C4-2B (cell line): ENCODE results near the gene WNT7A.
"Not testable (repeated sequence)": the region's sequence is repeated elsewhere in the genome, so short reads cannot be mapped to it uniquely, and the experiment has no call there.

Experiments
- H3K27ac ChIP-seq: fragments of 450-650 bp; 2 replicates; pipeline ENCODE4 v1.5.1; 2017
- ZFX ChIP-seq: fragments of 450-650 bp; IDR thresholded peaks from 2 replicates; pipeline ENCODE4 v1.6.1; 2017
- TF ChIP-seq, protein P1 (sequence below): fragments of 450-650 bp; conservative IDR thresholded peaks from 2 replicates; pipeline ENCODE4 v1.5.1; 2017; ENCODE audit warnings: mild to moderate bottlenecking

WNT7A gene

DNA sequence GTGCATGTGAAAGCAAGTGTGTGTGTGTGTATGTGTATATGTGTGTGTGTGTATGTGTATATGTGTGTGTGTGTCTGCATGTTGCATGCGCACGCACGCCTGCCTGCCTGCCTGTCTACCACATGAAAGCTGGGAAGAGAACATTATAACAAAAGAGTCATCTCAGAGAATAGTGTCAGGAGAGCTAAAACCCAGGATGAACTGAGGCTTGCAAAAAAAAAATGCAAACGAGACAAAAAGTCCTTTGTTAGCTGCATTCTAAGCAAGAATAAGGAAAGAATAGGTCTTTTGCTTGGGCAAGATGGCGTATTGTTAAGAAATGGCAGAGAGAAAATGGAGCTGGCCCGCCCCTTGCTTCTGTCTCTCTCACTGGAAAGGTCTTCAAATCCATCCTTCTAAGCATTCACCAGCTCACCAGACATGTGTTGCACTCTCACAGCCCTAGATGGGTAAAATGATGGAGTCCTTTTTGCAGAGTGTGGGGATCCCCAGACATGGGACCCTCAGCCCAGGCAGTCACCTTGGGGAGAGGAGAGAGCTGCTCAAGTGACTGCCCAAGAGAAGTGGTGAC, 16.4 kb downstream of the WNT7A start:
- no peak for TF ChIP-seq ZFX
- TF ChIP-seq, protein P1, sequence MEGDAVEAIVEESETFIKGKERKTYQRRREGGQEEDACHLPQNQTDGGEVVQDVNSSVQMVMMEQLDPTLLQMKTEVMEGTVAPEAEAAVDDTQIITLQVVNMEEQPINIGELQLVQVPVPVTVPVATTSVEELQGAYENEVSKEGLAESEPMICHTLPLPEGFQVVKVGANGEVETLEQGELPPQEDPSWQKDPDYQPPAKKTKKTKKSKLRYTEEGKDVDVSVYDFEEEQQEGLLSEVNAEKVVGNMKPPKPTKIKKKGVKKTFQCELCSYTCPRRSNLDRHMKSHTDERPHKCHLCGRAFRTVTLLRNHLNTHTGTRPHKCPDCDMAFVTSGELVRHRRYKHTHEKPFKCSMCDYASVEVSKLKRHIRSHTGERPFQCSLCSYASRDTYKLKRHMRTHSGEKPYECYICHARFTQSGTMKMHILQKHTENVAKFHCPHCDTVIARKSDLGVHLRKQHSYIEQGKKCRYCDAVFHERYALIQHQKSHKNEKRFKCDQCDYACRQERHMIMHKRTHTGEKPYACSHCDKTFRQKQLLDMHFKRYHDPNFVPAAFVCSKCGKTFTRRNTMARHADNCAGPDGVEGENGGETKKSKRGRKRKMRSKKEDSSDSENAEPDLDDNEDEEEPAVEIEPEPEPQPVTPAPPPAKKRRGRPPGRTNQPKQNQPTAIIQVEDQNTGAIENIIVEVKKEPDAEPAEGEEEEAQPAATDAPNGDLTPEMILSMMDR: no peak
- H3K27ac ChIP-seq: no peak overlapping the region

- TF ChIP-seq, protein P1: no peak
- TF ChIP-seq ZFX: no peak
Measured at GRCh38 chr3:13861461-13861860, 18.4 kb downstream of the WNT7A start.

DNA sequence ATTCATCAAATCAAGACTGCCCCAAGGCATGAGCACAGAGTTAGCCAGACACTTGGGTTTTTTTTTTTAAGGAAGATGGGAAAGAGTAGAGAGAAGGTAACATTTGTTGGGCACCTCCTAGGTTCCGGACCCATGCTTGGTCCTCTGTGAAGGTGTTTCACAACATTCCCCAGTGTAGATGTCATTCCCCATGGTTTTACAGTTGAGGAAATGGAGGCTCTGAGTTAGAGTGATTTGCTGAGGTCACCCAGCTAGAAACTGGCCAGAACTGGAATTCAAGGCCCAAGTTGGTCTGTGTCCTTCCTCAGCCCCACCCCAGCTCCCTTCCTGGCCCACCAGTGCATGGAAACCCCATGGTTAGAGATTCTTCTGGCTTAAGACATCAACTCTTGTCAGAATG, 19.9 kb downstream of the WNT7A start:
- H3K27ac ChIP-seq: no peak overlapping the region
- no peak for TF ChIP-seq ZFX
- TF ChIP-seq, protein P1: no peak

More at GRCh38 chr3:13861461-13861860, 18.4 kb downstream of the WNT7A start:
- no peak overlapping the region for H3K27ac ChIP-seq

GRCh38 chr3:13858768-13859520, 20.9 kb downstream of the WNT7A start:
- no peak overlapping the region for H3K27ac ChIP-seq
- TF ChIP-seq ZFX: no peak
- TF ChIP-seq, protein P1: no peak

- no peak overlapping the region for H3K27ac ChIP-seq
- TF ChIP-seq, protein P1: no peak
- TF ChIP-seq ZFX: no peak
Measured at GRCh38 chr3:13857702-13858380, 22.0 kb downstream of the WNT7A start.

DNA sequence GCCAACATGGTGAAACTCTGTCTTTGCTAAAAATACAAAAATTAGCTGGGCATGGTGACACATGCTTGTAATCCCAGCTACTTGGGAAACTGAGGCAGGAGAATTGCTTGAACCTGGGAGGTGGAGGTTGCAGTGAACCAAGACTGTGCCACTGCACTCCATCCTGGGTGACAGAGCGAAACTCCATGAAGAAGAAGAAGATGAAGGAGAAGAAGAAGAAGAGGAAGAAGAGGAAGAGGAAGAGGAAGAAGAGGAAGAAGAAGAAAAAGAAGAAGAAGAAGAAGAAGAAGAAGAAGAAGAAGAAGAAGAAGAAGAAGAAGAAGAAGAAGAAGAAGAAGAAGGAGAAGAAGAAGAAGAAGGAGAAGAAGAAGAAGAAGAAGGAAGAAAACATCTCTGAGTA, 23.2 kb downstream of the WNT7A start:
- H3K27ac ChIP-seq: not testable (repeated sequence)

DNA sequence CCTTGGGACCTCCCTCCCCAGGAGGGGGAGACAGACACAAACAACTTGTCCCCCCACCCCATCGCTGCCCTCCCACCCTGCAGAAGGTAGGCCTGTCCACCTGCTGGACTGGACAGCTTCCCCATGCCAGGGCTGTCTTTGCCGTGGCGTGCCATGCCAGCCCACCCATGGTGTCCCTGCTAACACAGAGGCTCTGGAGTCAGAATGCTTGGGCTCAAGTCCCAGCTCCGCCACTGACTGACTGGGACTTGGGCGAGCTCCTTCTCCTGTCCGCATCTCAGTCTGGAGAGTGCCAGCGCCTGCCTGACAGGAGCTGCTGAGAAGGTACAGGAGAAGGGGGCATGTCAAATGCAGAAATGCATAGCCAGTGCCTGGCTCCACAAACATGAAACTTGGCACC, 23.9 kb downstream of the WNT7A start:
- TF ChIP-seq, protein P1: no peak
- H3K27ac ChIP-seq: no peak overlapping the region
